ENCODE measurements around the gene EPAS1. TPM values are rescaled to one million over a fixed set of nuclear protein-coding genes. Genes with fewer than 3 reads are reported as not detected.

The EPAS1 gene
- total and polyA plus RNA-seq, 2 of the 8 experiments (the other 6 are each of a cell fraction or from before 2014, with no cell fraction given), result 2.0 to 4.9 TPM

GRCh38 chr2:46372475-46372874, 75.3 kb downstream of the EPAS1 start (continued):
- TF ChIP-seq JUND (IDR thresholded peaks at IDR 0.05; ENCODE audit: low read length) (no peak), TCF12 (IDR thresholded peaks at IDR 0.05; ENCODE audit: low read depth, low read length) (no peak), POU5F1 (IDR thresholded peaks at IDR 0.05; ENCODE audit: low read depth, low read length) (no peak), PHF8 (conservative IDR thresholded peaks at IDR 0.05; ENCODE audit: low read depth, low read length) (no peak), BRCA1 (IDR thresholded peaks at IDR 0.05; ENCODE audit: low read depth, low read length) (no peak), CBX5 (IDR thresholded peaks at IDR 0.05; ENCODE audit: low read depth, low read length) (no peak)
